Tongue (tissue), 2 donors: Measurements from ENCODE around the gene HOXC9. TPM values are rescaled to one million over a fixed set of nuclear protein-coding genes. Genes with fewer than 3 reads are reported as not detected.

Experiments used
- DNase-seq: peaks from one replicate; pipeline ENCODE4 v3.0.0-alpha.2; 2015
- total RNA-seq: library from RNA; depleted of rRNA; stranded (reverse); fragments of >200 nt; gene quantifications from one replicate; pipeline ENCODE4 v1.2.3, GENCODE V29; 2014

HOXC9 gene
- total RNA-seq, 1 donor from 2014 or later: not detected

DNA sequence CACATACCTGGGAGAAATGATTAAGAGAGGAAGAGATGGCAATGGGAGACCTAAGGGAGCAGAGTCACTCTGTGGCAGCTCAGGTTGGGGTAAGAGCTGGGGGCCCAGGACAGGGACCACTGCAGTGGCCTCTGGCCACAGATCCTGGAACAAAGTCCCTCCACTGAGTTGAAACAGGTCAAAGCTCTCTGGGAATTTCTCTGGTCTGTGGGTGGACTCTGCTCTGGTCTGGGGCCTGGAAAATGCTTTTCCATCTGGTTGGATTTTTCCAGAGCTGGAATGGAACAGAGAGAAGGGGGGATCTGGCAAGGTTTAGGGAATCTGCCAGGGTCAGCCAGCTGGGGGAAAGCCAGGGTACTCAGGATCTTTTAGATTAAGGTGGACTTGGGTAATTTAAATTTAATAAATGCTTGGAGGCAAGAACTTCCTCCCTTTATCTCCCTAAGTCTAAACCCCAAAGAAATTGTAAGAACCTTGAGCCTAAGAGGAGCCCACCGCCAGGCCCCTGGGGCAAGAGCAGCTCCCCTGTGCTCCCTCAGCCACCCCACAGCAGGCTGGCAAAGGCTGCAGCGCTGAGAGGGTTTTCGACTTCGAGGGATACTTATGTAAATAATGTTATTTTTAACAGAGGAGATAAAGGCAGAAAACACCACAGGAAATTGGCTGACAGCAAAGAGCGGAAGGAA, 11.3 kb upstream of the HOXC9 start:
- DNase-seq: no peak

DNA sequence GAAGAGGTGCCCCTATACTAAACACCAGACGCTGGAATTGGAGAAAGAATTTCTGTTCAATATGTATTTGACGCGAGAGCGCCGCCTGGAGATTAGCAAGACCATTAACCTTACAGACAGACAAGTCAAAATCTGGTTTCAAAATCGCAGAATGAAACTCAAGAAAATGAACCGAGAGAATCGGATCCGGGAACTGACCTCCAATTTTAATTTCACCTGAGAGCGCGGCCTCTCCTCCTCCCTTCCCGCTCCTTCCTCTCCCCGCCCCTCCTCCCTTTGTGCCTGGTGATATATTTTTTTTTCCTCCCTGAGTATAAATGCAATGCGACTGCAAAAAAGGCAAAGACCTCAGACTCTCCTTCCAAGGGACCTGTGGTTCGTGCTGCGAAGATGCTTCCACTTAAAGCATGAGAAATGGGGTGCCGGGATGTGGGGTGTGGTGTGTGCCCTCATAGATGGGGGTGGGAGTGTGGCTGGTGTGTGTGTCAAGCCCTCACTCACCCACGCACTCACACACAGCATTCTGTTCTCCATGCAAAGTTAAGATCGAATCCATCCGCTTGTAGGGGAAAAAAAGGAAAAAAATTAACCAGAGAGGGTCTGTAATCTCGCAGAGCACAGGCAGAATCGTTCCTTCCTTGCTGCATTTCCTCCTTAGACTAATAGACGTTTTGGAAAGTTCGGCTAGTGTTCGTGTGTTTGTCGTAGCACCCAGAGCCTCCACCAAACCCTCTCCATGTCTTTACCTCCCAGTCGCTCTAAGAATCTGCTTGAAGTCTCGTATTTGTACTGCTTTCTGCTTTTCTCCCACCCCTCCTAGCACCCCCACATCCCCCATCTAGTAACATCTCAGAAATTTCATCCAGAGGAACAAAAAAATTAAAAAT, 10.5 kb upstream of the HOXC9 start:
- DNase-seq: peak; percentile 40

DNA sequence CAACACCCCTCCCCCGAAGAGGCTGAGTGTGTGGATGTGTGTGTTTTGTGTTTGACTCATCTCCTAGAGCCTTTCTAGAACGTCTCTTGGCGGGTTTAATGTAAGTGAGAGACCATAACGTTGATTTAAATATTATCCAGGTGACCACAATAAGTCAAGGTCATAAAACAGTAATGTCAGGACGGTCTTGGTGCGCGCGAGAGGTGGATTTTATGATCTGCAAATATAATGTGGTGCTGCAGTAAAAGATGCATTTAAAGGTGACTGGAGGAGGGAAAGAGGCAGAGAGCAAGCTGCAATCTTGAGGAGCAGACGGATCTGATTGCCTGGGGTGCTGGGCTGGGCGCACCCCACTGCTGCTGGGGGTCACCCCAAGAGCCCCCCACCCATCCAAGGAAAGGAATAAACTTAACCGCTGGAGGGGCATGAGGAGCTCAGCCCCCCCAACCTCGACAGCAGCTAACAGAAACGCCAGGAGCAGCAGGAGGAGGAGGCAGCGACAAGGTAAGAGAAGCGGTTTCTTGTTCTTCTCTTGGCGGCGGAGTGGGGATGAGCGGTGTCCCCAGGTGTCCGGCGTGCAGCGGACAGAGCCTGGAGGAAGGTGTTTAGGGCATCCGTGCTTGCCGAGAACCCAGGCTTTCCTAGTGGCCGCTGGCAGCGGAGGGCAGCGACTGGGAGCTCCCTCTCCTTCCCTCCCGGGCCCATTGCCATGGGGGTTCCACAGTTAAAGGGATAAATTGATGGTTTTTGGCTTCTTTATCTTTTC, 9.5 kb upstream of the HOXC9 start:
- DNase-seq: no peak

DNA sequence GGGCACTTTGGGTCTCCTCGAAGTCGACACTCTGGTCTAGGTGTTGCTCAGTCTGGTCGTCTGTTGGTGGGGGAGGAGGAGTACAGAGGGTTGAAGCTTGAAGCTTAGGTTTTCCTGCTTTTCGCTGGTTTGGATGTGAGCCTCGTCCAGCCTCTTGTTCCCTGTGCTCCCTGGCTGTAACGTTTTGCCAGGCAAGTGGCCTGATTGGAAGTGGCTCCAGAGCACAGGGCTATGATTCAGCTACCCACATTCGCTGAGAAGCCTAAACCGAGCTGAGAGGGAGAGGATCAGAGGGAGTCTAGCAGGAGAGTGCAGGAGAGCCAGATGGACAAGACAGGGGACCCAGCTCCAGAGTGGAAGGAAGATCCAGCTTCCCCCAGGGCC, 8.9 kb upstream of the HOXC9 start:
- no peak for DNase-seq

DNA sequence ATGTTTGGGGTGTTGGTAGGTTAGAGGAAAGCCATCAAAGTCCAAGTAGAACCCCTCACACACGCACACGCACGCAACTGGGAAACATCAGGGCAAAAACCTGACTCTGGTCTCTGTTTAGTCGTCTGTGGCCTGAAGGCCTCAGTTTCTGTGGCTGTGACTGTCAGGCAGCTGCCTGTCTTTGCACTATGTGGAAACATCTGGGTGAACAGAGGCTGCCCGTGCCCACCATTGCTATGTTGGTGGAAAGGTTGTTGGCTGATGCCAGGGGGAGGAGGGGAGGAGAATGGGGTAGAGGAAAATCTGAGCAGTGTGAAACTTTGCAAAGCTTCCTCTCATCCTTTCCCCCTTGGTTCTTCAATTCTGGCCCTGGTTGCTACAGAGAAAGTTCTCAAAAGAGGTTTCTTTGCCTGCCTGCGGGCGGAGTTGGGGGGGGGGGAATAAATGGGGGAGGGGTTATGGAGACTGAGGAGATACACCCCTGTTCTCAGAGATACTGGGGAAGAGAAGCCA, 7.5 kb upstream of the HOXC9 start:
- DNase-seq: no peak

DNA sequence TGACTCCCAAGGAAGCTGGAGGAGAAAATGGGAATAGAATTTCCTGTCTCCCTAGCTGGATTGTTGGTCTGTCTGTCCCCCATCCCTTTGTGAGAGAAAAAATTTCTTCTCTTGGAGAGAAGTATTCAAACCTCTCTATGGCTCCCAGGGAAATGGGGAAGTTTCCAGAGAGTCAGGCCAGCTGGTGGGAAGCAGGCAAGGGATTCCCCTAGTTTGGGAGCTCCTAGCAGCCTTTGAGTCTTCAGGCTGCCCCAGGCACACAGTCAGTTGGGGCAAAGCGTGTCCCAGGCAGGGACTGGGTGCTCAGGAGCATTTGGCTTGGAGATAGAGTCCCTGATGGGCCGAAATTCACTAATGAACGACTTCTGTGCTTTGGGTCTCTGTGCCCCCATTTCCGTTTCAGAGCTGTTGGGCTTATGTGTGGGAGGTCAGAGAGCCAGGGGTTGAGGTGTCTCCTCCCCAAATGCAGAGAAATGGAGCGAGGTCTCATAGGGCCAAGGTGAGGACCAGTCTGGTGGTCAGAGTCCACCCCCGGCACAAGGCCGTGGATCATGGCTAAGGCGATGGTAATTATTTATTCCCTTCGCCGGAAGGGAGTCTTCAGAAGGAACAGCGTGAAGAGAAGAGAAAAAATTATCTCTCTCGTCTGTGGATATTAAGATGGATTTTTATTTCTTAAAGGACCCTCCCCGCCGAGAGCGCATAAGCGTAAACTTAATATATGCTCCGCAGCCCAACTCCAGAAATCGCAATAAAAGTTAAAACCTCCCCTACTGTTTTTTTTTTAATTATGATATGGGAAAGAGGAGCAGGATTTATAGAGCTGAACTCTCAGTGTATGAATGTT, 6.6 kb upstream of the HOXC9 start:
- DNase-seq: no peak

DNA sequence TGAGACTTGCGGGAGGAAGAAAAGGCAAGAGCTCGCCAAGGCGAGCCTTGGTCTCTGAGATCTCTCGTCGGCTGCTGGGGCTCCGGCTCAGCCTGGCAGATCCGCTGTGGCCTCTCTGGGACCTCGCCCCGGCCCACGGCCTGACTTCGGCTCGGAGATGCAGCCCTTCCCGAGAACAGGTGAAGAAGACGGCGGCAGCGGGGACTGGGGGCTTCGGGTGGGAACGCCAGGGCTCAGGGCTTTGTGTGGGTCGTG, 6.0 kb upstream of the HOXC9 start:
- DNase-seq: no peak

DNA sequence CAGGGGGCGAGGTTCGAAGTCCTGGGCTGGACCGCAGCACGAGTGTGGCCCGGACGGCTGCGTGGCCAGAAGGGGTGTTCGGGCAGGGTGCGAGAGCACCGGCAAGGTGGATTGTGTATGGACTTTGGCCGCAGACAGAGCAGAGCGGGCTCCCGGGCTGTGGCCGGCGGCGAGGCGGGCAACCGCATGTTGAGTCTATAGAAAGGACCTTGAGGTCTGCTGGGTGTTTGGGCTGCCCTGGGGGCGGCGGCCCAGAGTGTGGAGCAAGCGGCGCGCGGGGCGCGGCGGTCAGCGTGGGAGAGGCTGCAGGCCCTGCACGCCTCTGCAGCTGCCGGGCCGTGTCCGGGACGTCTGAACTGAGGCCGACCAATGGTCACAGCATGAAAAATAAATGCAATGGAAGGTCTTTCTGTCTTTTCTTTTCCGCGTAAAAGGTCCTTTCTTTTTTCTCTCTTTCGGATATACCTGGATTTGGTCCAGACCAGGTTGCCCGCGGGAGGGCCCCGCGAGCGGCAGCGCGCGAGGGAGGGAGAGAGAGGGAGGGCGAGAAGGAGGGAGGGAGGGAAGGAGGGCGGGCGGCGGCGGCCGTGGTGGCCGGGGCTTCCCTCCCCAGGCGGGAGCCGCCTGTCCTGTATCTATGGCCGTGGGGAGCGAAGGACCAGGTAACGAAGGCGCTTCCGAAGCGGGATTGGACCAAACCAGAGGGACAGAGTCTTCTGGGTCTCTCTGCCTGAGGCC, 5.5 kb upstream of the HOXC9 start:
- no peak for DNase-seq

DNA sequence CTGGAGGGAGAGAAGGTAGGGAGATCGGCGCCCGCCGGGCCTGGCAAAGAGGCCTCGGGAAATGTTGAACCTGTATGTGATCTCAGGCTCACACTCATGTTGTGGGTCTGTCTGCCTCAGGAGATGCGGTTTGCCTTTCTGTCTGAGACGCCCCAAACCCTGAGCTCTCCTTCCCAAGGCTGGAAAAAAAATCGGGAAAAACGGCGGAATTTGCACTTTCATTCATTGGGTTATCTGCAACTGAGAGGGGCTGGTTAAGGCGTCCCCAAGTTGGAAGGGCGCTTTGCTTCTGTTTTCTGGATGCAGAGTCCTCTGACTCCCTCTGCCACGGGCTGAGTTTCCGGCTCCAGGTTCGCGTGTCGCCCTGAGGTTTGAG, 5.0 kb upstream of the HOXC9 start:
- no peak for DNase-seq

DNA sequence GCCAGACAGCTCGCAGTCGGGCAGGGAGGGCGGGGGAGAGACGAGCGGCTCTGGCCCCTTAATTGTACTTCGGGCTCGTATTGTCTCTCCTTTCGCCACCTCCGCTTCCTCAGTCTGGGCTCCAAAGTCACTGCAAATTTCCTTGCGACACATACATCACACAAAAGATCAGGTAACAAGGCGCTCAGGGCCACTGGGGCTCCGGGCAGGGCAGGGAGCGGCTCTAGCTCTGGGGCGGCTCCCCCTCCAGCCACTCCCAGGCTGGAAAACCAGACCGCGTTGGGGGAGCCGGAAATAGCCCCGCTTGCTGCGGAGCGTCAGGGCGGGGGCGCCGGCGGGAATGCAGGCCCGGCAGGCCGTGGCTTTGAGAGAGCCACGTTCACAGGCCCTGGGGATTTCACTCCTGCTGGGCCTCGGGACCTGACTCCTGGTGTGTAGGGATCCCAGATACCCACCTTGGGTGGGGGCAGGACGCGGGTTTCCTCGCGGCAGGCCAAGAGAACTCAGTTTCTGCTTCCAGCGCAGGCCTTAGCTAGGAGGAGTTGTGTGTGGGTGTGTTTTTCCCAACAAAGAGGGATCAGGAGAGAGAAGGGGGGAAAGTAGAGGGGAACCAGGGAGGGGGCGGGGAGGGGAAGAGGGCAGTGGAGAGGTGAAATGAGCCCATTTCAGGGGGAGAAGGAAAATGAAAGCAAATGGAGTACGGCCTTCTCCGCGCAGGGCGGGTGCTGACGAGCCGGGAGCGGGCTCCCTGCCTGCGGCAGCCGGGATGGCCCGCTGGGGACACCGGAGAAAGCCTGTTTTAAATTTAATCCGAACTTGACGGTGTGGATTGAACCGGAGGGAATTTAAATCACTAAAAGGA, 4.4 kb upstream of the HOXC9 start:
- no peak for DNase-seq

DNA sequence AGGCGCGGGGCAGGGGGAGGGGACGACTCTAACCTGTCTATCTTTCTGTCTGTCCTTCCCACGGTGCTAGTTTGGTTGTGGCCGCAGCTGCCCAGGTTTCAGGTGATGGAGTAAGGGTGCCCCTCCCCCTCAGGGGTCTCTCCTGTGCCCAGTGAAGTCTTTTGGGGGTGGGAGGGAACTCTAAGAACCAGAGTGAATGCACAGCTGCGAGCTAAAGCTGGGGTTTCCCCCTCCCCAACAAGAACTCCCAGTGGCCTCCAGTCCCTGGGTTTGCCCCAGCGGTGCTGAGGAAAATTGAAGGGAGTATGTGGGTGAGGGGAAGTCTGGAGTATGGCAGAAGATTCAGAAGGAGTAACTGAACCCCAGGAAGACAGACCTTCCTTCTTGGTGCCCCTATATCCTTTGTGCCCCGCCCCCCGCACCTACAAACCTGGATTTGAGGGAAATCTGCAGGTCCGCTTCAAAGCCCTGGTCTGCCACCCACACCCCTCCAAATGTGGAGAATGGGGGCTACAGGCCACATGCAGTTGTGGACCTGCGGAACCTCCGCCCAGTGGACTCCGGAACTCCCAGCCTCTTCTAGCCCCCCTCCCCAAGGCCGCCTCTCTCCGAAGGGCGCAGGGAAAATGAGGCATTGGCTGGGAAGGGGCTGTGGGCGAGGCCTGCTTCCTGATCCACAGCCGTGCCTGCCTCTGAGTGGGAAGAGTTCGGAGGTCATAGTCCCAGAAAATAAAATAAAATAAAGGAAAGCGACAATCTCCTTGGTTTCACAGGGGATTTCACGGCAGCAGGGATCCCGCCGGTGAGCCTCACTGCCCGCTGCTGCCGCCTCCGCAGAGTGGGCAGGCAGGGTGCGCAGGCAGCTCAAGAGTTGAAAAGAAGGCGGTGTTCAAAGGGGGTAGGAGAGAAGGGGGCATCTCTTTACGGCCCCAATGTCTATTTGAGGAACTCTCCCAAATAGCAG, 3.4 kb upstream of the HOXC9 start:
- DNase-seq: no peak

DNA sequence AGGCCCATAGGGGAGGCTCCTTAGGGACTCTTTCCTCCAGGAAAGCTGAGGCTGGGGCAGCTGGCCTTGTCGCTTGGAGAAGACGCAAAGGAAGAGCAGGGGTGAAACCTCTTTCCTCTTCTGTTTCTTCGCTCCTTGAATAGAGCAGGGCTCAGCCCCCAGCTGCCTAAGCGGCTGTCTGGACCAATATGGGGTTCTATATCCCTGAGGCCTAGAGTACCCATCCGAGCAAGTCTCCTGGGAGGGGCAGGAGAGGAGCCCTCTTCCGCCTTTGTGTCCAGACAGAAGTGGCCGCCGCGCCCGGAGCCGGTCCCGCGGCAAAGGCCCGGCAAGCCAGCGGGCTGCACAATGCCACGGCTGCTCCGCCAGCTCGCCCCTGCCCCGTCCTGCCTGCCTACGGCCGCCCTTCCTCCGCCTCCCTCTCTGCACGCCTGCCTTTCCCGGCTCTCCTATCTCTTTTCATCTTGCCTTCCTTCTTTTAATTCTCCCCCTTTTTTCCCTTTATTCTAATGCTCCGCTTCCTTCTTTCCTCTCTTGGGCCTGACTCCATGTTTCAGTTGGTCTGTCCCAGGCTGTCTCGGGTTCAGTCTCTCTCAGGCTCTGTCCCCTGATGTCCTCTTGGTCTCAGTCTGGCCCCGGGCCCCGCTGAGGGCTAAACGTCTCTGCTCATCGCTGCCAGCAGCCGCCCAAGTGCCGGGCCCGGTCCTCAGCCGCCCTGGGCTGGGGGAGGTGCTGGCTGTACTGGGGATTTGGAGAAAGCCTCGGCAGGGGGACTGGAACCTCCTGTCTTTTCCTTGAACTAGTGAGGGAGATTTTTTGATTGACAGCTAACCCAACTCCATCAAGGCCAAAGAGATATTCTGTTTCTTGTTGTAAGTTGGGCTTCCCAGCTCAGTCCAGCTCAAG, 2.5 kb upstream of the HOXC9 start:
- no peak for DNase-seq

DNA sequence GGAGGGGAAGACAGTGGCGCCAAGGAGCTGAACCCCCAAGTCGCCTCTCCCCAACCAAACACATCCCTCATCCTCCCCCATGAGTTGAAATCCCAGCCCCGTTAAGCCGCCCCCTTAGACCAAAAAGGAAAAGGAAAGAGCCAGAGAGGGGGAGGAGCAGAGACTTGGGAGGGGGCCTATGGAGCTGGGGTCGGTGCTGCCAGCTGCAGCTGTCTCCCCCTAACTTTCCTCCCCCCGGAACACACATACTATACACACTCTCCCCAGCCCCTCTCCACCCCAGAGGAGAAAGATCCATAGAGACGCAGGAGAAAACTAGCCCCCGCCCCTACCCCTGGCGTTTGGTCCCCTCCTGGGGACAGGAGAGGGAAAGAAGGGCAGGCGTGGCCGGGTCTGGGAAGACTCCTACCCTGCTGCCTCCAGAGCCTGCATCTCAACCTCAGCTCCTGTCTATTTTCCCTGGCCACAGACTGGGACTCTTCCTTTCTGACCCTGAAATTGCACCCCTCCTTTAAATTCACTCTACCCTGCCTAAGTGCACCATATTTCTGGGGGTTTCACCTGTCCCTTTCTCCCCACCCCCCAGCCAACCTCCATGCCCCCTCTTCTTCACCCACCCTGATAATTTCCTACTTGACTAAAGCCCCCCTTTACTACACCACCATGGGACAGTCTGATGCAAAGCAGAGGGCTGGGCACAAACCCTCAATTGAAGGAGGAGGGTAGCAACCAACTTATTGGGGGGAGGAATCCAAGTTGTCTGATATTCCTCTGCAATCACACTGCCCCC, 1.7 kb upstream of the HOXC9 start:
- no peak for DNase-seq

DNA sequence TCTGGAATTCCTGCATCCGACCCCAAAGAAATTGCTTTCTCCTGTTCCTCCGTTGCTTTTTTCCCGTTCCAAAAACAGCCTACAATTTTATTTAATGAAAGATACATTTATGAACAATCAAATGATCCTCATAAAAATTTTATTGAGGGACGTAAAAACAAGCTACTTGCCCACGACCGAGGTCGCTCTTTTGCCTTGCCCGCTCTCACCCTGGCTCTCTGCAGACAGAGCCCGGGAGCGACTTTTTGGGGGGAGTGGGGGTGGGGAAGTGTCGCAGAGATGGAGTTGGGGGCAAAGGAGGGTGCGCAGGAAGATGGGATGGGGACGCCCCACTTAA, 1.1 kb upstream of the HOXC9 start:
- DNase-seq: no peak

DNA sequence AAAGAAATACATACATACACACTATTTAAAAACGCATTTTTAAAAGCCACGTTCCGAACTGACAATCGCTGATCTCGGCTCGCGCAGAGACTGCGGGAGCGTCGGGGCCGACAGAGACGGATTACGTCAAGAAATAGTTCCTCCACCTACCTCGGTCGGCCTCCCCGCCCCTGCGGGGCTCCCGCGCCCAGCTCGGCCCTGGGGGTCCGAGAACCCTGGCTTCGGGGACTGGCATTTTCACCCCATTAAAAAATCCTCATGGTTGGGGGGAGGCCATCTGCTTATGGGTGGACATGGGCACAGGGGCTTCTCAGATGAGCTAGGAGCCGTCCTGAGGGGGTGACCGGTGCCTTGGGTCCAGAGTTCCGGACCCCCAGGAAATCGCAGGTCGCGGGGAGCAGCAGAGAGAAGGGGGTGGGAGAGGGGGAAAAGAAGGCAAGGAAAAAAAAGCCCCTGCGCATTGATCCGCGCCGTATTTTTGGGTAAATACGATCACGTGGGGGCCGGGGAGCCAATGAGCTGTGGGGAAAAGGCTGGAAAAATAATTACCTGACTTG, 324 bp upstream of the HOXC9 start:
- DNase-seq: no peak

DNA sequence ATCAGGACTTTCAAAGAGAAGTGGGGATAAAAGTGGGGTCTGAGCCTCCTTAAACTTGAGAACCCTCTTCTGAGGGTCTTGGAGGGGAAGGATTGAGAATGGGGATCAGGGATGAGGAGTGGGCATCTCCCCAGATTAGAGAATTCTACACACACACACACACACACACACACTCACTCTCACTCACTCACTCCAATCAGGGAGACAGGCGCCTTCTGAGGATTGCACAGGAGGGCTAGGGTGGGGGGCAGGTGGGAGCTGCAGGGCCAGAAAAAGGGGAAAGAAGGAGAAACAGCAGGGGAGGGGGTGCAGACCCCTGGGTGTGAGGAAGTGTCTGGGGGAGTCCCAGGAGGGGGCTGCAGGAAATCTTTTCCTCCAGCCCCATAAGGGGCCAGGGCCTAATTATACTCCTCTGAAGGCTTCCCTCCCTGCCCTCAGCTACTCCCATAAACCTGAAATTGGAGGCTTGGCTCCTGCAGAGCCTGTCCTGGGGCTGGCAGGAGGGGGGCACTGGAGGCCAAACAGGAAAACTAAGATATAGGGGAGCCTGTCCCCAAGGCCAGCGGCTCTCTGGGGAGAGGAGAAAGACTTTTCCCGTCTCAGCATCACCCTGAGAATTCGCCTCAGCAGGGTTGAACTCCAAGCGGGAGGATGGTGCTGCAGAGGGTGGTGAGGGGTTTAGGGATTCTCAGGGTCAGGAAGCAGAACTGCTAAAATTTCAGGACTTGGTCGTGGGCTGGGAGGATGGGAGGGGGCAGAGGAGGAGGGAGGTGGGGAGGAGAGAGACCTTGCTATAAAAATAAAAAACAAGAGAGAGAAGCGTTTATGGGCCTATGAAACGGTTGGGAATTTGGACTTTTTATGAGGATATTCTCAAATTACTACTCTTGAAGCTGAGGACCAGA, 1.6 kb downstream of the HOXC9 start:
- DNase-seq: no peak
